HepG2 (cell line): Measurements from ENCODE around the gene GLYR1. TPM values are rescaled to one million over a fixed set of nuclear protein-coding genes. Genes with fewer than 3 reads are reported as not detected.

ENCODE experiments used
- ATAC-seq: fragments of 200-7000 bp; cut with Tn5 transposase; 3 replicates; pipeline ENCODE4 v1.9.1; 2020; ENCODE audit warnings: mild to moderate bottlenecking, moderate library complexity
- BruUV-seq: library from RNA; stranded (reverse); fragments of 400-500 nt; replicated peaks from 2 replicates; lab custom pipeline; 2021; lab: Mats Ljungman, UMichigan
- CTCF ChIA-PET: fragments of 300-600 bp; formaldehyde crosslinking; extraction: SDS; loops from one replicate; lab custom pipeline; 2021; ENCODE audit warnings: low total read pairs, inconsistent platforms, low intra/inter-chr PET ratio; lab: Yijun Ruan, JAX
- POLR2A ChIA-PET: fragments of 350-600 bp; sonication (Branson Sonifier 250); formaldehyde crosslinking; loops from one replicate; lab custom pipeline; 2020; ENCODE audit warnings: antibody characterized with exemption, inconsistent platforms; lab: Yijun Ruan, JAX
- DNase-seq: peaks from one replicate; pipeline ENCODE4 v3.0.0-alpha.2; 2015; ENCODE audit warnings: low spot score
- FAIRE-seq: peaks from 3 replicates; lab custom pipeline; 2011; peaks lifted over from hg19 to GRCh38; lab: Jason Lieb, UNC
- H2AFZ ChIP-seq: one replicate; pipeline ENCODE4 v1.6.1; 2011; ENCODE audit warnings: low read length, inconsistent platforms
- H3K27ac ChIP-seq: fragments of 300-600 bp; 3 replicates; pipeline ENCODE4 v1.8.0; 2011; ENCODE audit warnings: mixed run types, mild to moderate bottlenecking, mixed read lengths, low read length, inconsistent platforms; ENCODE audit not compliant: insufficient read depth; ENCODE audit errors: extremely low read length
- H3K27me3 ChIP-seq, 2 experiments: fragments of 200-600 bp in 1 of 2; 2 replicates in 1 of 2; 3 replicates in 1 of 2; pipeline versions ENCODE4 v1.6.0 to v1.8.0; 2011; ENCODE audit warnings: low read length in 2 of 2, mild to moderate bottlenecking in 2 of 2, moderate library complexity in 2 of 2, inconsistent platforms in 1 of 2; ENCODE audit not compliant: insufficient read depth in 2 of 2, control insufficient read depth in 1 of 2
- H3K36me3 ChIP-seq, 2 experiments: fragments of 200-600 bp in 1 of 2; replicated peaks in 1 of 2; 2 replicates in 1 of 2; 3 replicates in 1 of 2; pipeline versions ENCODE4 v1.5.1 to v1.8.0; 2011; ENCODE audit warnings: low read length in 2 of 2, inconsistent platforms in 1 of 2; ENCODE audit not compliant: insufficient read depth in 2 of 2, control insufficient read depth in 1 of 2
- H3K4me1 ChIP-seq: 2 replicates; pipeline ENCODE4 v1.5.1; 2012; ENCODE audit warnings: low read length, inconsistent platforms; ENCODE audit not compliant: insufficient read depth
- H3K4me2 ChIP-seq: 2 replicates; pipeline ENCODE4 v1.6.0; 2011; ENCODE audit warnings: low read depth, low read length, inconsistent platforms
- H3K4me3 ChIP-seq, 3 experiments: fragments of 200-600 bp in 1 of 3; sonication (generic), shearing (Covaris generic) in 1 of 3; replicated peaks in 1 of 3; 2 replicates each; pipeline ENCODE4 v1.5.1; 2011 to 2016; ENCODE audit warnings: low read length in 3 of 3, inconsistent platforms in 2 of 3, low read depth in 2 of 3, mild to moderate bottlenecking in 2 of 3, control low read depth in 1 of 3, mixed read lengths in 1 of 3; ENCODE audit not compliant: insufficient read depth in 1 of 3
- H3K79me2 ChIP-seq: one replicate; pipeline ENCODE4 v1.6.1; 2011; ENCODE audit warnings: low read length, inconsistent platforms; ENCODE audit not compliant: insufficient read depth
- H3K9ac ChIP-seq: 2 replicates; pipeline ENCODE4 v1.6.0; 2011; ENCODE audit warnings: mild to moderate bottlenecking, low read depth, low read length, inconsistent platforms; ENCODE audit not compliant: insufficient read depth
- H3K9me3 ChIP-seq: 2 replicates; pipeline ENCODE4 v1.5.1; 2012; ENCODE audit warnings: mild to moderate bottlenecking, low read length
- H4K20me1 ChIP-seq: 2 replicates; pipeline ENCODE4 v1.6.0; 2011; ENCODE audit warnings: inconsistent platforms, mild to moderate bottlenecking, low read length, moderate library complexity; ENCODE audit not compliant: insufficient read depth
- NFYB ChIP-seq: sonication (generic); formaldehyde crosslinking; IDR thresholded peaks from 2 replicates; pipeline ENCODE4 v1.4.0; 2020; ENCODE audit warnings: missing genetic modification reagents
- TIGD3 ChIP-seq: sonication (generic); formaldehyde crosslinking; IDR thresholded peaks from 2 replicates; pipeline ENCODE4 v1.5.1; 2020; ENCODE audit warnings: mild to moderate bottlenecking, missing genetic modification reagents, borderline replicate concordance
- USF2 ChIP-seq, 2 experiments: sonication (generic) in 1 of 2; formaldehyde crosslinking in 1 of 2; IDR thresholded peaks; 2 replicates each; pipeline versions ENCODE4 v1.5.1 to v1.6.1; 2011 to 2020; ENCODE audit warnings: borderline replicate concordance in 1 of 2, low read depth in 1 of 2, low read length in 1 of 2, mild to moderate bottlenecking in 1 of 2, missing genetic modification reagents in 1 of 2, moderate library complexity in 1 of 2
- ZNF24 ChIP-seq: fragments of 450-650 bp; IDR thresholded peaks from 2 replicates; pipeline ENCODE4 v1.6.1; 2017; ENCODE audit warnings: antibody characterized with exemption, mild to moderate bottlenecking
- WGBS: methylation state at CpG from one replicate; pipeline ENCODE4 v1.1.6; 2017; ENCODE audit warnings: low lambda C conversion rate; 5-methylcytosine and 5-hydroxymethylcytosine counted together
- in situ Hi-C: cut with HindIII; loops from 2 replicates; pipeline ENCODE4 v1.10.0; 2017; ENCODE audit warnings: low pct_unique_long_range_greater_than_20kb; ENCODE audit not compliant: extremely low pct_ligation_motif_present
- intact Hi-C: fragments of 100-400 bp; cut with micrococcal nuclease; formaldehyde crosslinking; loops from one replicate; pipeline ENCODE4 v1.10.0; 2022; ENCODE audit not compliant: unreplicated experiment
- polyA plus RNA-seq, 8 experiments: library from polyadenylated mRNA; depleted of rRNA in 3 of 8; stranded (reverse) in 7 of 8; unstranded in 1 of 8; fragments of >200 nt; fragmentation: Illumina TruSeq in 4 of 8; extraction: Trizol in 4 of 8; gene quantifications; 2 replicates each; pipeline versions ENCODE4 v1.2.1 to v1.2.3, GENCODE V29; 2011 to 2016; ENCODE audit warnings: low read depth in 4 of 8, missing spikeins in 1 of 8, mixed read lengths in 1 of 8; ENCODE audit not compliant: insufficient read depth in 1 of 8
- total RNA-seq, 5 experiments: library from RNA; depleted of rRNA; stranded (reverse); fragments of >200 nt; fragmentation: Illumina TruSeq; extraction: Trizol; gene quantifications; 2 replicates each; pipeline ENCODE4 v1.2.3, GENCODE V29; 2016; ENCODE audit warnings: low read depth in 1 of 5

GLYR1 gene
- total and polyA plus RNA-seq, 2 of the 13 experiments (the other 11 are each of a cell fraction or from before 2014, with no cell fraction given) = 28.3 to 48.7 TPM

DNA sequence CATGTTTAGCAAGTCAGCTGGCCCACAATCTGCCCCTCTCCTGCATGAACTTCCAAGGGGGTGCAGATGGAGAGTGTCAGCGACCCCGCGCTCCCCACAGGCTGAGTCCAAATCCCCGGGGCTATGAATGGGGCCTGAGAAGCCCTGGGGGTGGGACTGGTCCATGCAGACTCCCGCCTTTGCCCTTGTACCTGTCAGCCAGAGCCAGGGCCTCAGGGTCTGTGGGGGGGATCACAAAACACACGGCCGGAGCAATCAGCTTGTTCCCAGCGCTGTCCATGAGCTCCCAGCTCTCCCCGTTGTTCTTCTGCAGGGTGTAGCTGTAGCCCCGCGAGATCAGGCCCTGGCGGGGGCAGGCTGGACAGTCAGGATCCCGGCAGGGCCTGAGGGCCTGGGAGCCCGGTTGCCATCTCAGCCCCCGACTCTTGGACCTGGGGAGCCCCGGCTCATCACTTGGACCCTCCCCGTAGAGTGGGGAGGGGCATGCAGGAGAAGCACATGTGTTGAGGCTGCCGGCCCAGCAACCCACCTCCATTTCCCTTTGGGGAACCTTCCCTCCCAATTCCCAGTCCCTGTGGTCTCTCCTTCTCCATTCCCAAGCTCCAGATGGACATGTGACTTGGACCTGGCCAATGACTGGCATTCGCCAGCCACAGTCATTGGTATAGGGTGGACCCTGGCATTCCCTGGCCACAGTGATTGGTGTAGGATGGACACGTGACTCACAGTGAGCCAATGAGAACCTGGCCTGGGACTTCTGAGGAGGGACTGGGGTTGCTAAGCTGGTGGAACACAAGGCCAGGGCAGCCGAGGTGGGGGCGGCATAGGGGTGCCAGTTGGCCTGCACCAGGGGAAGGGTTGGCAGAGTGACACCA lies 47.4 kb upstream of the GLYR1 start:
- no peak for DNase-seq
- Histone ChIP-seq H3K9me3 (no peaks in the 10 kb centered on the region), H3K79me2 (no peaks in the 10 kb centered on the region), H3K36me3 (no peaks in the 10 kb centered on the region; a peak in 2 of 5 replicates), H3K27me3 (no peaks in the 10 kb centered on the region), H2AFZ (no peak overlapping the region), H3K9ac (no peak overlapping the region), H4K20me1 (no peaks in the 10 kb centered on the region), H3K4me3 (no peak overlapping the region), H3K27ac (no peak overlapping the region), H3K4me2 (no peak overlapping the region), H3K4me1 (no peaks in the 10 kb centered on the region)
- no peak for FAIRE-seq
- no TSS peak for BruUV-seq
- no peak for TF ChIP-seq ZNF24
- TF ChIP-seq USF2 (IDR thresholded peaks at IDR 0.05; ENCODE audit: low read depth, low read length) = 0 out of 2 replicates have a peak, but pooled peaks have one; percentile 9
- TF ChIP-seq USF2 (CRISPR knock-in tag; IDR thresholded peaks at IDR 0.05; ENCODE audit: borderline replicate concordance) = no peak; the same call in 1 of the 2 replicates
- peak; percentile 59 for TF ChIP-seq NFYB (CRISPR knock-in tag)
- no peak for TF ChIP-seq TIGD3 (CRISPR knock-in tag)
- ChIA-PET POLR2A (no interaction called here), CTCF (no interaction called here)
- peak; percentile 23 for ATAC-seq
- in situ Hi-C loops (no loop called here), intact Hi-C loops (no loop called here)
- WGBS = 95% methylated on average over 3 of the region's 22 CpGs
